ENCODE results near the gene RANGRF.

The RANGRF gene

DNA sequence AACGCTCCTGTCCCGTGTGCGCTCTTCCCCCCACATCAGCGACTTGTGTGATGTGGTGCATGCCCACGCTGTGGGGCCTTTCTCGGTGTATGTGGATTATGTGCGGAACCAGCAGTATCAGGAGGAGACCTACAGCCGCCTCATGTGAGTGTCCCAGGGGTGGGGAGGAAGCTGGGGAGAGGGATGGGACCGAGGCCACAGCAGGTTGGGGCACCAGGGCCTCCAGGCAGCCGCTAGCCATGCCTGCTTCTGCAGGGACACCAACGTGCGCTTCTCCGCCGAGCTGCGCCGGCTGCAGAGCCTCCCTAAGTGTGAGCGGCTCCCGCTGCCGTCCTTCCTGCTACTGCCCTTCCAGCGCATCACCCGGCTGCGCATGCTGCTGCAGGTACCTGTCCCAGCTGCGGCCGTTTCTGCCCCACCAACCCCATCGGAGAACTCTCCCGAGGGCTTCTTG is 27.3 kb downstream of the RANGRF start:
- no peak for DNase-seq

DNA sequence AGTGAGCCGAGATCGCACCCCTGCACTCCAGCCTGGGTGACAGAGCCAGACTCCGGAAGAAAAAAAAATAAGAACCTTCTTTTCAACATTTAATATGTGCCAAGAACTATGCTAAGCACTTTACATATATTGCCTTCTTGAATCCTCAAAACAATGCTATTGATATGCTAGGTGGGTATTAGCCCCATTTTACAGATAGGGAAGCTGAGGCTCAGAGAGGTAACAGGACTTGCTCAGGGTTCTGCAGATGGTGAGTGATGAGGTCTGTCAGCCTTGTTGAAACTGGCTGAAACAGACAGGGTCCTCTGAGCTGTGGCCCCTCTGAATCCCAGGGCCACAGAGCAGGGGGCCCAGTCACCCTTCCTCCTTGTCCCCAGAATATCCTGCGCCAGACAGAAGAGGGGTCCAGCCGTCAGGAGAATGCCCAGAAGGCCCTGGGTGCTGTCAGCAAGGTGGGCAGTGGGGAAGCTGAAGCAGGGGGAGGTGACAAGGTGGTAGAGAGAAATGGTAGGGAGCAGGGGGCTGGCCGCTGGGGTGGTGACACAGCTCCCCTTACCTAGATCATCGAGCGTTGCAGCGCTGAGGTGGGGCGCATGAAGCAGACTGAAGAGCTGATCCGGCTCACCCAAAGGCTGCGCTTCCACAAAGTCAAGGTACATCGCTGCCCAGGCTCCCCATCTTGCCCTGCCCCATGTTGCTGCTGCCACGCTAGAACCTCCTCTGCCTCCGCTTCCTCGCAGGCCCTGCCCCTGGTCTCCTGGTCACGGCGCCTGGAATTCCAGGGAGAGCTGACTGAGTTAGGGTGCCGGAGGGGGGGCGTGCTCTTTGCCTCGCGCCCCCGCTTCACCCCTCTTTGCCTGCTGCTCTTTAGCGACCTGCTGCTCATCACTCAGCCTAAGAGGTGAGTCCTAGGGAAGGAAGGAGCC is 29.8 kb downstream of the RANGRF start:
- DNase-seq, result no peak

DNA sequence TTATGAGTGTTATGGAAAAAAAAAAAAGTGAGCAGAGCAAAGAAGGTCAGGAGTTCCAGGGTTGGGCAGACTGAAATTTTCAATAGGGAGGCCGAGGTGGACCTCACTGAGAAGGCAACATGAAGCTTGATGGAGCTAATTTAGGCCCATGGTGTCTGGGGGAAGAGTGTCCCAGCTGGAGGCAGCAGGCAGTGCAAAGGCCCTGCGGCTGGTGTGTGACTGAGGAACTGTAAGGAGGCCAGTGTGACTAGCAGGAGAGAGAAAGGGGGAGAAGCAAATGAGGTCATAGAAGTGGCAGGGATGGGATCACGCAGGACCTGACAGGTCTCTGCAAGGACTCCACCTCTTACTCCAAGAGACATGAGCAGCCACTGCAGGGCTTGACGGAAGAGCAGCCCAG is 31.8 kb downstream of the RANGRF start:
- no peak for DNase-seq

DNA sequence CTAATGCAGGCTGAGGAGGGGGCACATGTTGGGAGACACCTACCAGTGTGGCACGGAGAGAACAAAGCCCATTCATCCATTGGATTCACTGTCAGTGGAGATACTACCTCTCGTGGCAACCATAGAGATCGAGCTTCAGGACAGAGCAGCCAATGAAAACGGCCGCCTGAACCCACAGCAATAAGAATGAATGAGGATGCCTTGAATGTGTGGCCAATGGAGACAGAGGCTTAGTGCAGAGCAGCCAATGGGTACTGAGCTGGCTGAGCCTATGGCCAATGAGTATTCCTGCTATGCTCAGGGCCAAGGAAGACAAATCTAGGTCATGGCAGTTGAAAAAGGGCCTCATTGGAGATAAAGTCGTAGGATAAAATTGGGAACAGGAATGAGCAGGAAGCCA is 32.5 kb downstream of the RANGRF start:
- DNase-seq, result no peak

DNA sequence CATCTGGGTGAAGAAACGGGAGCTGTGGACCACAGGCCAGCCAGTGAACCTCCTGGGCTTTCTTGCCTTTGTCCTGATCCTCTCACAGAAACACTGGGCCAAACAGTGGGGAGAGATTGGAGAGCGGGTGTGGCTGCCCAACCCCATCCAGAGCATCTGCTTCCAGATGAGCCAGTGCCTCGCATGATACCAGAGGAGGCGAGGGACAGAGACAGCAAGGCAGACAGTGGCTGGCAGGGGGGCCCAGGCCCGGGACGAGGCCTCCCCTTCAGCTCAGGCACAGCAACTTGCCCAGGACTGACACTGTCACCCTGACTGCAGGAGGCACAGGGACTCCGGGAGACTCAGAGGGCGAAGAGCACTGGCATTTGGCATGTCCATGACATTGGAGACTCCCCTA is 33.6 kb downstream of the RANGRF start:
- no peak for DNase-seq

DNA sequence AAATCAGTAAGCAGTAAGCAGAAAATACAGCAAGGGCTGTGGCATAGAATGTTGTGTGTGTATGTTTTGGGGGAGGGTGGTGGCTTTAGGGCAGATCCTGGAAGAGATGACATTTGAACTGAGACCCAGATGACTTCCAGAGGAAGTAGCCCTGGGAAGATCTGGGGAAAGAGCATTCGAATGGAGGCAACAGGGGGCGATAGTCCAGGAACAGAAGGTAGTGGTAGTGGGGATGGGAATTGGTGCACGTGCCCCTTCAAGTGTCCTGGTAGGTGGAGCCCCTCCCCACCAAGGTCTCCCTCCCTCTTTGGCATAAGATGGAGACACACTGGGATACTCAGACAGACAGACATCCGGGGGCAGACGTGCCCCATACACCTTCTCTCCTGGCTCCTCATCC is 35.7 kb downstream of the RANGRF start:
- DNase-seq, result no peak

DNA sequence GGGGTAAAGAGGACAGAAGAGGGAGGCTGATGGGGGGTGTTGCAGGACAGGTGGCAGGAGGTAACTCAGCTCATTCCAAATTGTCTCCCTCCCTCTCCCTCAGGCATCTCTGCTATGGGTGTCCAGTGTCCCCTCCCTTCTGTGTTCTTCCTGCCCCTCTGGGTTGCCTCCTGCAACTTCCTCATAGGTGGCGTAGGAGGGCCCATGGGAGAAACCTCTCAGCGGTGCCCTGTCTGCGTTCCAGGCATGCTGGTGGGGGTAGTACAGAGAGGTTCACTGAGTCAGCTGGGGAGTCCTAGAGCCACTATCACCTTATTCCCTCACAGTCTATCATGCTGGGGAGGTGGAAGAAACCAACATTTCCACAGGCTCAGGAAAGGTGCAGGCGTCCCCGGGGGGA is 36.5 kb downstream of the RANGRF start:
- DNase-seq, result no peak

GRCh38 chr17:8326511-8327302 is 38.2 kb downstream of the RANGRF start:
- no peak for DNase-seq

DNA sequence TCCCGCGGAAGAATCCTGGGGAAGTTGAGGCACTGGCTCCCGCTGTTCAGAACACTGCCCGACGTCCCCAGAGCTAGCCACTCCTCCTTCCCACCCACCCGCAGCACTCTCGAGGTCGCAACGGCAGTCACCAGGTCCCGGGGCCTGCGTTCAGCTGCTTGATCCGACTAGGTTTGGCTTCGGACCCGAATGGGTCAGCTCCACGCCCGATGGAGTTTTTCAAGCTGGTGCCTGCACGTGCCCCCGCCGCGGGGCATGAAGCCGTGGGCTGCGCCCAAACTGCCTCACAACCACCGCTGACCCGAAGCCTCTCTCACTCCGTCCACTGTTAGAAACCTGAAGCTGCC is 38.8 kb downstream of the RANGRF start:
- no peak for DNase-seq

- DNase-seq, result no peak
Measured at GRCh38 chr17:8332128-8332527, 43.7 kb downstream of the RANGRF start.

DNA sequence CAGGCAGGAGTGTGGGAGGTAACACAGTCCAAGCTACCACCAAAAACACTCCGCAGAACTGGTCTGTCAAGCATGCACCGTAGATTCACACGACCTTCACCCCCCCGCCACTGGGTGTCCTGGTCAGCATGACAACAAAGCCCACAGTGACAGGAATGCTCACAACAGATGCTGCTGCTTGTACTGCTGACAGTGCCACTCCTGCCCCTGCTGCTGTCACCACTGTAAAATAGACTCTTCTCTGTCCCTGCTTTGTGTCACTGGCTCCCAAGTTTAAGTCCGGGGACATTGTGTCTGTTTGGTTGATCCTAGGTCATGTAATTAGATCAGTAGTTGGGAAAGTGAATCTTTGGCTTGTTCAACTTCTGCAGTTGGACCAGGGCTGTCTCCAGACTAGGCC is 44.2 kb downstream of the RANGRF start:
- no peak for DNase-seq

- no peak for DNase-seq
Measured at GRCh38 chr17:8333281-8333680, 44.8 kb downstream of the RANGRF start.

DNA sequence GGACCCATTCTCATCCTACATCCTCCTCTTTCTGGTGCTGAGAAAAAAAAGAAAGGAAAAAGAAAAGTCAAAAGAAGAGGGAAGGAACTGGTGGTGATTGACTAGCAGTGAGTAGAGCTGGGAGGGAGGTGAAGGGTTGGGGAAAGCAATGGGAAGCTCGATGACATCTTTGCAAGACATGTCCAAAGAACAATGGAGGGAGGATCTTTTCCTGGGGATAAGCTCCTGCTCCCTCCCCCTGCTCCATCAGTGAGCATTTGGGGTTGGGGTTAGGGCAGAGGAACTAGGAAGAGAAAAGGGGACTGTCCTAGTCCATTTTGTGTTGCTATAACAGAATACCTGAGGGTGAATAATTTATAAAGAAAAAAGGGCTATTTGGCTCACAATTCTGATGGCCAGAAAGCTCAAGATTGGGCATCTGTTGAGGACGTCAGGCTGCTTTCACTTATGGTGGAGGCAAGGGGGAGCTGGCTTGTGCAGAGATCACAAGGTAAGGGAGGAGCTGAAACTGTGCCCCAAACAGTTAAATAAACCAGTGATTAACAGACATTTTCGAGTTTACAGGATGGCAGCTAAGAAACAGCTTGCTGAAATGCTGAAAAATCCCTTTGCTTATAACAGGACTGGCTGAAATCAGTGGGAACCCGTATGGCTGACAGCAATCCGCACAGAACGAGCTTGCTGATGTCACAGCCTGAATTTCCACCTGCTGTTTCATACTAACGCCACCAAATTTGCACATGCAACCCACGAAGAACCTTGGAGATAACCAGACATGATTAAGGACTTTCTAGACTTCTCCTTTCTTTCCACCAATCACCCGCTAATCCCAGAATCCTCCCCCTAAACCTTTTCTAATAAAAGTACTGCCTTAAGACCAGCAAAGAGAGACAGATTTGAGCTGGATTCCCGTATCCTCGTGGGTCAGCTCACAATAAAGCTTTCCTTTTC is 49.6 kb downstream of the RANGRF start:
- no peak for DNase-seq

- no peak for DNase-seq
Measured at GRCh38 chr17:8338753-8339140, 50.3 kb downstream of the RANGRF start.

DNA sequence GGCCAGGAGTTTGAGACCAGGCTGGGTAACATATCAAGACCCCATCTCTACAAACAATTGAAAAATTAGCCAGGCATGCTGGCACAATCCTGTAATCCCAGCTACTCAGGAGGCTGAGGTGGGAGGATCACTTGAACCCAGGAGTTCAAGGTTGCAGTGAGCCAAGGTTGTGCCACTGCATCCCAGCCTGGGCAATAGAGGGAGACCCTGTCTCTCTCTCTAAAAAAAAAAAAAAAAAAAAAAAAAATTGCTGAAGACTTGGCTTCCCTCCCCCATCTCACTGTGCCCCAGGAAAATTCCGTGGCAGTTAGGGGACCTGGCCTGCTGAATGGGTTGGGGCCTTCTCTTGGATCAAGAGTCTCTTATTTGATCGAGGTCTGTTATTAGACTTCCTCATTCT is 51.1 kb downstream of the RANGRF start, which contains the start of gene ODF4:
ODF4 (plus strand) TSS at position 301 of the 400 bp plus-strand sequence. CDS start 212 bp downstream, outside the sequence.
- no peak for DNase-seq

Measured in activated naive CD4-positive, alpha-beta T cell (primary cell).